ENCODE measurements around the gene MDN1. TPM values are rescaled to one million over a fixed set of nuclear protein-coding genes. Genes with fewer than 3 reads are reported as not detected.

The MDN1 gene
- total RNA-seq, 2 experiments from 2014 or later = 40.3 to 40.4 TPM

DNA sequence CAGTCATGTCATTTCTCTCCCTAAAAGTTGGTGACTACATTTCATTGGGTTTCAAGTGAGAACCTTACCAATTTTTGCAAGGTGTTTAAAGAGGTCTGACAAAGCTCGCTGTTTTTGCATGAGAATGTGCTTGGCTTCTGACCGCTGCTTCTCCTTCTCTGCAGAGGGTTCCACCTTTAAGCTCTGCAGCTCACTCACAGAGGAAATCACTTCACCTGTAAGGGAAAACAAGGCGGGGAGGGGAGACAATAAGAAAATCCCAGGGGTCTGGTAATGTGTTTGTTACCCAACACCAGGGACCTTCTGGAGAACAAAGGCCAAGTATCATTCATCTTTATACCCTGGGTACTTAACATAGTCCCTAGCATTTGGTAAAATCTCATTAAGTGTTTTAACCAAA is 141.1 kb downstream of the MDN1 start:
- H3K36me3 ChIP-seq (ENCODE audit: insufficient read depth, low read length) = peaks cover 91% of the 10 kb centered on the region
- TF ChIP-seq, protein P1, sequence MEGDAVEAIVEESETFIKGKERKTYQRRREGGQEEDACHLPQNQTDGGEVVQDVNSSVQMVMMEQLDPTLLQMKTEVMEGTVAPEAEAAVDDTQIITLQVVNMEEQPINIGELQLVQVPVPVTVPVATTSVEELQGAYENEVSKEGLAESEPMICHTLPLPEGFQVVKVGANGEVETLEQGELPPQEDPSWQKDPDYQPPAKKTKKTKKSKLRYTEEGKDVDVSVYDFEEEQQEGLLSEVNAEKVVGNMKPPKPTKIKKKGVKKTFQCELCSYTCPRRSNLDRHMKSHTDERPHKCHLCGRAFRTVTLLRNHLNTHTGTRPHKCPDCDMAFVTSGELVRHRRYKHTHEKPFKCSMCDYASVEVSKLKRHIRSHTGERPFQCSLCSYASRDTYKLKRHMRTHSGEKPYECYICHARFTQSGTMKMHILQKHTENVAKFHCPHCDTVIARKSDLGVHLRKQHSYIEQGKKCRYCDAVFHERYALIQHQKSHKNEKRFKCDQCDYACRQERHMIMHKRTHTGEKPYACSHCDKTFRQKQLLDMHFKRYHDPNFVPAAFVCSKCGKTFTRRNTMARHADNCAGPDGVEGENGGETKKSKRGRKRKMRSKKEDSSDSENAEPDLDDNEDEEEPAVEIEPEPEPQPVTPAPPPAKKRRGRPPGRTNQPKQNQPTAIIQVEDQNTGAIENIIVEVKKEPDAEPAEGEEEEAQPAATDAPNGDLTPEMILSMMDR (IDR thresholded peaks at IDR 0.05) = no peak
- intact Hi-C loops (cut with DNase I, micrococcal nuclease) = no loop called here
- Mint-ChIP-seq H3K27me3 (no peaks in the 10 kb centered on the region), H3K27ac (no peak overlapping the region), H3K4me3 (no peak overlapping the region), H3K4me1 (ENCODE audit: low read depth) (no peaks in the 10 kb centered on the region), H3K9me3 (no peaks in the 10 kb centered on the region), H3K36me3 (ENCODE audit: low read depth) (peaks cover 92% of the 10 kb centered on the region)
- H3K4me1 ChIP-seq (ENCODE audit: insufficient read depth, low read length) = no peaks in the 10 kb centered on the region
- ChIA-PET POLR2A (no interaction called here), CTCF (no interaction called here)
- no peak overlapping the region for H3K4me3 ChIP-seq (ENCODE audit: low read length)
- ATAC-seq (ENCODE audit: poor library complexity) = no peak
- no peak overlapping the region for H3K27ac ChIP-seq (ENCODE audit: low read depth in 1 of 2, low read length in 2 of 2)
- DNase-seq = no peak
- H3K27me3 ChIP-seq (ENCODE audit: control insufficient read depth in 1 of 2, insufficient read depth in 2 of 2, low read length in 2 of 2) = no peaks in the 10 kb centered on the region
- H3K9me3 ChIP-seq (ENCODE audit: control insufficient read depth in 1 of 2, insufficient read depth in 1 of 2, low read length in 2 of 2) = no peaks in the 10 kb centered on the region

- Mint-ChIP-seq H3K27me3 (no peaks in the 10 kb centered on the region), H3K4me3 (no peak overlapping the region), H3K36me3 (ENCODE audit: low read depth) (peaks cover 95% of the 10 kb centered on the region), H3K9me3 (no peaks in the 10 kb centered on the region), H3K4me1 (ENCODE audit: low read depth) (no peaks in the 10 kb centered on the region), H3K27ac (no peak overlapping the region)
- Histone ChIP-seq H3K27me3 (ENCODE audit: control insufficient read depth in 1 of 2, insufficient read depth in 2 of 2, low read length in 2 of 2) (no peaks in the 10 kb centered on the region), H3K36me3 (ENCODE audit: insufficient read depth, low read length) (peaks cover 97% of the 10 kb centered on the region), H3K9me3 (ENCODE audit: control insufficient read depth in 1 of 2, insufficient read depth in 1 of 2, low read length in 2 of 2) (no peaks in the 10 kb centered on the region), H3K4me3 (ENCODE audit: low read length) (no peak overlapping the region), H3K27ac (ENCODE audit: low read depth in 1 of 2, low read length in 2 of 2) (no peak overlapping the region), H3K4me1 (ENCODE audit: insufficient read depth, low read length) (no peaks in the 10 kb centered on the region)
- ChIA-PET POLR2A (no interaction called here), CTCF (no interaction called here)
- TF ChIP-seq, protein P1 (IDR thresholded peaks at IDR 0.05) = no peak
- DNase-seq = no peak
- intact Hi-C loops (cut with DNase I, micrococcal nuclease) = no loop called here
- ATAC-seq (ENCODE audit: poor library complexity) = no peak
These were observed 143.4 kb downstream of the MDN1 start for GRCh38 chr6:89675949-89676748.

- CTCF ChIA-PET = no interaction called here
These were observed 148.5 kb downstream of the MDN1 start for GRCh38 chr6:89670935-89671565.

More at GRCh38 chr6:89670935-89671565, 148.5 kb downstream of the MDN1 start:
- no peaks in the 10 kb centered on the region for H3K9me3 Mint-ChIP-seq
- Histone ChIP-seq H3K27ac (ENCODE audit: low read depth in 1 of 2, low read length in 2 of 2) (no peak overlapping the region), H3K27me3 (ENCODE audit: control insufficient read depth in 1 of 2, insufficient read depth in 2 of 2, low read length in 2 of 2) (no peaks in the 10 kb centered on the region), H3K36me3 (ENCODE audit: insufficient read depth, low read length) (peaks cover 93% of the 10 kb centered on the region), H3K4me3 (ENCODE audit: low read length) (no peak overlapping the region), H3K4me1 (ENCODE audit: insufficient read depth, low read length) (no peaks in the 10 kb centered on the region), H3K9me3 (ENCODE audit: control insufficient read depth in 1 of 2, insufficient read depth in 1 of 2, low read length in 2 of 2) (no peaks in the 10 kb centered on the region)
- DNase-seq (no peak), ATAC-seq (ENCODE audit: poor library complexity) (no peak)
- H3K27ac Mint-ChIP-seq = no peak overlapping the region
- intact Hi-C loops (cut with DNase I, micrococcal nuclease) = no loop called here
- TF ChIP-seq, protein P1 (IDR thresholded peaks at IDR 0.05) = no peak
- no peaks in the 10 kb centered on the region for H3K27me3 Mint-ChIP-seq
- POLR2A ChIA-PET = no interaction called here
- no peaks in the 10 kb centered on the region for H3K4me1 Mint-ChIP-seq (ENCODE audit: low read depth)
- H3K36me3 Mint-ChIP-seq (ENCODE audit: low read depth) = peaks cover 97% of the 10 kb centered on the region
- no peak overlapping the region for H3K4me3 Mint-ChIP-seq

Data from CD4-positive, alpha-beta T cell (primary cell).